Measurements from ENCODE around the gene SEC11A.

SEC11A gene

DNA sequence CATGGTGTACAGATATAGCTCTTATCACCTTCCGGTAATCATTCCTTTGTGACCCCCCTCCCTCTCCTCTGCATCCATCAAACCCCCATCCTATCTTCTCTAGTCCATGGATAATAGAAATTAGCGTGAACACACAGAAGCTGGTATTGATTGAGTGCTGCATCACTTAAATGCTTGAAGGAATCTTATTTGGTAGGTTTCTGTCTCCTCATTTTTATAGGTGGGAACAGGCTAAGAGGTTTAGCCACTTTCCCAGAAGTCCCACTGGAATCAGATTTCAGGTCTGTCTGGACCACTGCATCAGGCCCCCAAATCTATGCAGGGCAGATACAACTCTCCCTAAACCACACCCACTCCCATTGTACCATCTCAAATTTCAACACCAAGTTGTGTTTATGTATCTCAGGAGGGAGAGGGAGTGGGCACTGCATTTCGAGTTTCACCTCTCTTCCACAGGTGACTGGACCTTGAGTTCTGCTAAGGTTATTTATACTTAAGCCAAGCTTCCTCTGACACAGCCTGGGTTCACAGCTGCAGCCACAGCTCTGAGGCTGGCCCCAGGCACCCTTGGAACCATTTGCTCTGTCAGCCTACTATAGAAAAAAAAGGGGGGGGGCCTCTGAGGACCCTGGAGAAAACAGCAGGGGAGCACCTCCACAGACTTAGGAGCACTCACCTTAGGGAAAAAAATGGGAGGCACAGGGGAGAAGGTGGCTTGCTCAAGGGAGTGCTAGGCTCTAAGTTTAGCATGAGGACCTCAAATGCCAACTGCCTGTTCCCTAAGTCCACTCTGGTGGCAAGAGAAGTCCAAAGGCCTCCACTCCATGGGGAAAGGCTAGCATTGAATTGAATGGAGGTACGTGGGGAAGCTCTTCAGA lies 55.8 kb downstream of the SEC11A start:
- H3K4me3 ChIP-seq (ENCODE audit: low read depth, low read length): no peak overlapping the region
- TF ChIP-seq, protein P1, sequence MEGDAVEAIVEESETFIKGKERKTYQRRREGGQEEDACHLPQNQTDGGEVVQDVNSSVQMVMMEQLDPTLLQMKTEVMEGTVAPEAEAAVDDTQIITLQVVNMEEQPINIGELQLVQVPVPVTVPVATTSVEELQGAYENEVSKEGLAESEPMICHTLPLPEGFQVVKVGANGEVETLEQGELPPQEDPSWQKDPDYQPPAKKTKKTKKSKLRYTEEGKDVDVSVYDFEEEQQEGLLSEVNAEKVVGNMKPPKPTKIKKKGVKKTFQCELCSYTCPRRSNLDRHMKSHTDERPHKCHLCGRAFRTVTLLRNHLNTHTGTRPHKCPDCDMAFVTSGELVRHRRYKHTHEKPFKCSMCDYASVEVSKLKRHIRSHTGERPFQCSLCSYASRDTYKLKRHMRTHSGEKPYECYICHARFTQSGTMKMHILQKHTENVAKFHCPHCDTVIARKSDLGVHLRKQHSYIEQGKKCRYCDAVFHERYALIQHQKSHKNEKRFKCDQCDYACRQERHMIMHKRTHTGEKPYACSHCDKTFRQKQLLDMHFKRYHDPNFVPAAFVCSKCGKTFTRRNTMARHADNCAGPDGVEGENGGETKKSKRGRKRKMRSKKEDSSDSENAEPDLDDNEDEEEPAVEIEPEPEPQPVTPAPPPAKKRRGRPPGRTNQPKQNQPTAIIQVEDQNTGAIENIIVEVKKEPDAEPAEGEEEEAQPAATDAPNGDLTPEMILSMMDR (conservative IDR thresholded peaks at IDR 0.05; ENCODE audit: low read depth, low read length): no peak
- no peak for DNase-seq (ENCODE audit: low read depth)

DNA sequence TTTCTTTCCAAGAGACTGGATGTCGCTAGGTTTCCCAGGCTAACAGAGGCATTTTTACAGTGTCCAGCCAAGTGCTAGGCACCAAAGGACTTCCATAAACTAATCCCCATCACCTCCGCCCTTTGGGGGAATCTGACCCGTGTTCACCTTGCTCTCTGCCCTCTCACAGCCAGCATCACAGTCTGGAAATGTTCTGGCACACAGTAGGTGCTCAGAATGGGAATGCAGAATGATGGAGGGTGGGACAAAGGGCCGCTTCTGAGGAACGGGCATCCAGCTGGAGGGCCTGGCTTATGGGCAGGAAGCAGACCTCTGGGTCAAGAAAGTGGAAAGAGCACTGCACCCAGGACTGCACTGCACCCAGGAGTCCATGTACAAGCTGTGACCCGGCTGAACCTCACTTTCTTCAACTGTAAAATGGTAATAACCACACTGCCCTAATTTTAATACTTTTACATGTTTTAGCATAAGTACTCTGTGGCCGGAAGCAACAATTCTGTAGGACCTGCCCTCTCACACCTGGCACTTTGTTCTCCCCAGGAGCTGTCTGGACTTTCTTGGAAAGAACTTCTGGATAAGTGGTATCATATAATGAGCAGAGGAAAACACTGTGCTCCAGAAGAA lies 57.0 kb downstream of the SEC11A start:
- TF ChIP-seq, protein P1 (conservative IDR thresholded peaks at IDR 0.05; ENCODE audit: low read depth, low read length): no peak
- peak overlapping the region; percentile 61 for H3K4me3 ChIP-seq (ENCODE audit: low read depth, low read length)
- no peak for DNase-seq (ENCODE audit: low read depth)

DNA sequence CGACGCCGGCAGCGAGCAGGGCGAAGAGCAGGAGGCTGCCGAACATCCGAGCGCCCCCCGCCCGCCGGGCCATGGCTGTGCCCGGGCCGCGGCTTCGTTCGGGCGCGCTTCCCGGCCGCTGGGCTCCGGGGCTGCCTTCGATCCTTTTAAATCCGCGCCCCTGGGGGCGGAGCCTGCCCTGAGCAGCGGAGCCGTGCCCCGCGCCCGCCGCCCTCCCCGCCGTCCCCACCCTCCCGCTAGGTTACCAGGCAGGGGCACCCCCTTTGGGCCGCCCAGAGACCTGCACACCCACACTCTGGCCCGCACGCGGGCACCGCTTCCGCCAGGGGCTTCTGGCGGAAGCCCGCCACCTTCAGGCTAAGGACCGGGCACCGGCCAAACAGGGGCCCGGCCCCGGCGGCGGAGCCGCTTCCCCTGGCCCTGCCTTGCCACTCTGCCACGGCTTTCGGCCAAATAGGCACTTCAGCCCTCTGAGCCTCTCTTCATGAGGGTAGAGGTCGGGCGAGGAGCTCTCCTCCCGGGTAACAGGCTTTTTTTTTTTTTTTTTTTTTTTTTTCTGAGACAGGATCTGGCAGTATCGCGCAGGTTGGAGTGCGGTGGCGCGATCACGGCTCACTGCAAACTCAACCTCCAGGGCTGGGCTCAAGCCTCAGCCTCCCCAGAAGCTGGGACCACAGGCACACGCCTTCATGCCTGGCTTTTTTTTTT lies 57.7 kb downstream of the SEC11A start, which contains the start of gene NMB:
NMB (minus strand) TSS at position 120 of the 708 bp plus-strand sequence; CDS start at position 73, 47 bp downstream.
- TF ChIP-seq, protein P1 (conservative IDR thresholded peaks at IDR 0.05; ENCODE audit: low read depth, low read length): peak; percentile 66
- peak; percentile 62 for DNase-seq (ENCODE audit: low read depth)
- H3K4me3 ChIP-seq (ENCODE audit: low read depth, low read length): peak within 1 kb of the TSS; percentile 61

DNA sequence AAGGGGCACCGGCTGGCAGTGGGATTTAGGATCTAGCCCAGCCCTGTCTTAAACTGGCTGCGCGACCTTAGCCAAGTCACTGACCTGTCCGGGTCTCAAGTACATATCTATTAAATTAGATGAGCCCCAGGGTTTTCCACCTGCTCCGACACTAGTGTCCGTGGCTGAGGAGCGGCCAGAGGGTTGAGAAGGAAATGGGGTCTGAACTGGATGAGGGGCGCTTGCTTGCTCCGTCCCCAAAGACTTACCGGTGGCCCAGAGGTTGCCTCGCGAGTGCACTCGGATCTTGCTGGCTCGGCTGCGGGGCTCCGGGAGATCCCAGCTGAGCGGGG lies 58.2 kb downstream of the SEC11A start:
- TF ChIP-seq, protein P1 (conservative IDR thresholded peaks at IDR 0.05; ENCODE audit: low read depth, low read length): no peak
- no peak for DNase-seq (ENCODE audit: low read depth)
- H3K4me3 ChIP-seq (ENCODE audit: low read depth, low read length): peak overlapping the region; percentile 61

DNA sequence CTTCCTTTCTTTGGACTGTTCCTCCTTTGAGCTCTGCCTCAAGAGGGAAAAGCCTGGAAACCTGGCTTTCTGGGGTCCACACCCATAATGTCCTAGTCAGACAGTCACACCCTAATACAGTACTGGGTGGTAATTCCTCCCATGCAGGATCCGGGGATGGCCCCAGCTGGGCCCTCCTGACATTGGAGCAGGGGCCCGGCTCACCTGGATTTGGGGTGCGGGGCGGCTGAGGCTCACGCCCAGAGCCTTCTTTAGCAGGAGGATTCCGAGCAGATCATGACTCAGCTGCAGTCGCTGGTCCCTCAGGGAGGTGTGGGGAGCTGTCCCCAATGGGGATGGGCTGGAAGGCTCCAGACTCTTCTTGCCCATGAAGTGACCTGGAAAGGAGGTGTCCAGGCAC lies 59.0 kb downstream of the SEC11A start:
- no peak overlapping the region for H3K4me3 ChIP-seq (ENCODE audit: low read depth, low read length)
- TF ChIP-seq, protein P1 (conservative IDR thresholded peaks at IDR 0.05; ENCODE audit: low read depth, low read length): no peak

DNA sequence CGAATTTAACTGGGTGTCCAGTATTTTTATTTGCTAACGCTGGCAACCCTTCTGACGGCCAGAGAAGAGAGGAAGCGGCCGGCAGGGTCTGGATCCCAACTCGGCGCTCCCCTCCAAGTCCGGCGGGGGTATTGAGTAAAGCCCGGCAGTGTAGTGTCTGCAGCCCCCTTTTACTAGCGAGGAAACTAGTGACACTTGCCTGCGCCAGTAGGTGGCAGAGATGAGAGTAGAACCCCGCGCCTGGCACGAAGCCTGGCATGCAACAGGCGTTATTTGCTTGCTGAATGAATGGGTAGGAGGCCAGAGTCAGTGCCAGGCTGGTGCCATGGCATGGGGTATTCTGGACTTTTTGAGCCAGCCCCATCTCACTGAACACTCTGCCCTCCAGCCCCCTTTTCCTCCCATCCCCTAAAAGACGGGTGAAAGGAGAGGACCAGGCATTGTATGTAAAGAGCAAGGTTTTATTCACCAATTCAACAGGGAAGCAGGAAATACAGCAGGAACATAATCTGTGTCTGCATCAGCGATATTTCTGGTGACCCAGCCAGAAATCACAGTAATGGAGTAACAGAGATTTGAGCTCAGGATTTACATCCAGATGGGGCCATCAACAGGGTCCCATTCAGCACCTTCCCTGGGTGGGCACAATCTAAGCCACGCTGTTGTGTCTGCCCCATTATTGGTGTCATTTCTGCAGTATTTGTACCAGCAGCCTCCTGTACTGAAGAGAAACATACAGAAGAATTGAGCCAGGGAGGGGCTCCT lies 61.1 kb downstream of the SEC11A start:
- H3K4me3 ChIP-seq (ENCODE audit: low read depth, low read length): peak overlapping the region; percentile 99
- TF ChIP-seq, protein P1 (conservative IDR thresholded peaks at IDR 0.05; ENCODE audit: low read depth, low read length): peak; percentile 84
- peak; percentile 88 for DNase-seq (ENCODE audit: low read depth)

More for the DNA sequence above, 59.0 kb downstream of the SEC11A start:
- no peak for DNase-seq (ENCODE audit: low read depth)

All from choroid plexus epithelial cell (primary cell).